Kidney (tissue), 14 donors: ENCODE results near the gene SH2D7. TPM values are rescaled to one million over a fixed set of nuclear protein-coding genes. Genes with fewer than 3 reads are reported as not detected.

Source experiments
- DNase-seq, 5 donors: peaks; one replicate each; pipeline ENCODE4 v3.0.0-alpha.2; 2013 to 2020
- FAIRE-seq: peaks from 2 replicates; lab custom pipeline; 2012; peaks lifted over from hg19 to GRCh38; lab: Jason Lieb, UNC
- H3K27ac ChIP-seq, 2 donors: one replicate each; pipeline ENCODE4 v1.7.0; 2013; ENCODE audit warnings: low read depth in 2 of 2, low read length in 2 of 2, inconsistent platforms in 1 of 2
- H3K27me3 ChIP-seq: one replicate; pipeline ENCODE4 v1.7.1; 2013; ENCODE audit warnings: low read length, inconsistent platforms; ENCODE audit not compliant: control insufficient read depth, insufficient read depth
- H3K36me3 ChIP-seq, 3 donors: one replicate each; pipeline versions ENCODE4 v1.7.0 to v1.7.1; 2013; ENCODE audit warnings: low read length in 3 of 3, control low read depth in 1 of 3, inconsistent platforms in 1 of 3; ENCODE audit not compliant: insufficient read depth in 3 of 3, control insufficient read depth in 2 of 3
- H3K4me1 ChIP-seq, 3 donors: one replicate each; pipeline versions ENCODE4 v1.7.0 to v1.7.1; 2013; ENCODE audit warnings: low read length in 3 of 3, inconsistent platforms in 1 of 3, low read depth in 1 of 3; ENCODE audit not compliant: control insufficient read depth in 2 of 3, insufficient read depth in 2 of 3
- H3K4me3 ChIP-seq, 3 donors: one replicate each; pipeline versions ENCODE4 v1.7.0 to v1.8.1; 2013; ENCODE audit warnings: low read length in 3 of 3, control low read depth in 1 of 3, inconsistent platforms in 1 of 3
- H3K9ac ChIP-seq, 3 donors: one replicate each; pipeline versions ENCODE4 v1.7.0 to v1.7.1; 2013; ENCODE audit warnings: low read length in 3 of 3, control low read depth in 1 of 3, inconsistent platforms in 1 of 3
- H3K9me3 ChIP-seq, 3 donors: one replicate each; pipeline versions ENCODE4 v1.7.0 to v1.7.1; 2013; ENCODE audit warnings: low read length in 3 of 3, control low read depth in 1 of 3, inconsistent platforms in 1 of 3; ENCODE audit not compliant: control insufficient read depth in 2 of 3, insufficient read depth in 1 of 3
- CTCF ChIP-seq: IDR thresholded peaks from 3 replicates; pipeline ENCODE4 v1.5.1; 2012; ENCODE audit warnings: mild to moderate bottlenecking, moderate library complexity, borderline replicate concordance; ENCODE audit not compliant: insufficient read depth; ENCODE audit errors: extremely low read depth
- intact Hi-C: fragments of 100-400 bp; cut with DNase I; formaldehyde crosslinking; loops from one replicate; pipeline ENCODE4 v1.11.1; 2022
- polyA plus RNA-seq: library from polyadenylated mRNA; stranded (reverse); fragments of 350-450 nt; fragmentation: Illumina TruSeq; extraction: RNeasy Lipid Tissue Mini Kit (QIAGEN cat#74804); gene quantifications from one replicate; pipeline ENCODE4 v1.2.3, GENCODE V29; 2014; ENCODE audit warnings: low read depth, low replicate concordance; ENCODE audit not compliant: insufficient read depth
- total RNA-seq: library from RNA; stranded (reverse); fragmentation: NEBNext Ultra II Directional; extraction: Animal tissue kit (Norgen Biotek cat#: 25700); gene quantifications from one replicate; pipeline ENCODE4 v1.2.1, GENCODE V29; 2021
- donor health status: control.
- donor health status: control.
- donor health status: control.
- donor health status: control.
- donor health status: control.
- donor health status: DM: yes; HTN: yes; CAD: no.
- donor health status: Normal renal cell carcinoma (clear cell type).

Gene SH2D7
- total and polyA plus RNA-seq, 2 donors from 2014 or later = not detected

GRCh38 chr15:78129751-78130287 is 37.5 kb downstream of the SH2D7 start:
- Histone ChIP-seq H3K4me3 (no peak overlapping the region), H3K9ac (no peak overlapping the region), H3K9me3 (no peaks in the 10 kb centered on the region), H3K36me3 (no peaks in the 10 kb centered on the region), H3K27me3 (no peaks in the 10 kb centered on the region), H3K4me1 (peaks cover 0 to 5% (median 0%) of the 10 kb centered on the region in 3 donors), H3K27ac (no peak overlapping the region)
- intact Hi-C loops = loop anchor here (10.0 kb wide), 2 partner anchors 65 to 105 kb away; partner anchors contain the start of gene ACSBG1
- no peak for TF ChIP-seq CTCF
- DNase-seq (peak in 1 of 5 donors; percentile 8), FAIRE-seq (no peak)

GRCh38 chr15:78130466-78131294 is 38.3 kb downstream of the SH2D7 start:
- FAIRE-seq = no peak
- H3K27ac ChIP-seq = no peak overlapping the region
- peaks cover 0 to 5% (median 0%) of the 10 kb centered on the region in 3 donors for H3K4me1 ChIP-seq
- H3K36me3 ChIP-seq = no peaks in the 10 kb centered on the region
- no peaks in the 10 kb centered on the region for H3K9me3 ChIP-seq
- H3K4me3 ChIP-seq = no peak overlapping the region
- intact Hi-C loops = loop anchor here (10.0 kb wide), 1 partner anchor 64 kb away; no protein-coding TSS in a partner anchor
- H3K9ac ChIP-seq = no peak overlapping the region
- H3K27me3 ChIP-seq = no peaks in the 10 kb centered on the region
- peak in 3 of 5 donors; percentile 20 to 80 (median 80) for DNase-seq
- no peak for TF ChIP-seq CTCF

GRCh38 chr15:78131295-78132061 is 39.1 kb downstream of the SH2D7 start, which contains the start of gene CIB2:
TSS of gene CIB2 (minus strand) at chr15:78131445. CDS start at chr15:78131215, 230 bp downstream.
- no peak for FAIRE-seq
- intact Hi-C loops = loop anchor here (10.0 kb wide), 1 partner anchor 63 kb away; no protein-coding TSS in a partner anchor
- H3K9me3 ChIP-seq = no peaks in the 10 kb centered on the region
- no peaks in the 10 kb centered on the region for H3K27me3 ChIP-seq
- H3K4me3 ChIP-seq = peak within 1 kb of the TSS; percentile 47 to 81 (median 80)
- peak; percentile 69 for TF ChIP-seq CTCF
- DNase-seq = peak; percentile 90 to 96 (median 91)
- peaks cover 0 to 5% (median 0%) of the 10 kb centered on the region in 3 donors for H3K4me1 ChIP-seq
- peak within 1 kb of the TSS; percentile 60 to 83 (median 82) for H3K9ac ChIP-seq
- peak within 1 kb of the TSS; percentile 20 to 71 for H3K27ac ChIP-seq
- H3K36me3 ChIP-seq = no peaks in the 10 kb centered on the region
